Ovary (tissue), 9 donors: ENCODE data around the gene ICE2. TPM values are rescaled to one million over a fixed set of nuclear protein-coding genes. Genes with fewer than 3 reads are reported as not detected.

Experiments
- DNase-seq, 5 donors: peaks; one replicate each; pipeline ENCODE4 v3.0.0-alpha.2; 2019 to 2020
- H3K27ac ChIP-seq, 2 donors: fragments of 200-600 bp; one replicate each; pipeline versions ENCODE4 v1.5.1 to v1.8.0; 2019 to 2022
- H3K27me3 ChIP-seq: fragments of 200-600 bp; one replicate; pipeline ENCODE4 v1.8.0; 2022
- H3K36me3 ChIP-seq: fragments of 200-600 bp; sonication (generic); one replicate; pipeline ENCODE4 v1.5.1; 2019
- H3K4me1 ChIP-seq: one replicate; pipeline ENCODE4 v1.8.1; 2013; ENCODE audit warnings: mild to moderate bottlenecking, moderate library complexity; ENCODE audit not compliant: insufficient read depth
- H3K4me3 ChIP-seq: fragments of 200-600 bp; sonication (generic); one replicate; pipeline ENCODE4 v1.5.1; 2017
- H3K9me3 ChIP-seq, 2 donors: fragments of 200-600 bp in 1 of 2; sonication (generic) in 1 of 2; one replicate each; pipeline versions ENCODE4 v1.5.1 to v1.8.1; 2013 to 2019; ENCODE audit warnings: mild to moderate bottlenecking in 1 of 2, moderate library complexity in 1 of 2
- EP300 ChIP-seq: sonication (generic); formaldehyde crosslinking; IDR thresholded peaks from one replicate; pipeline ENCODE4 v1.6.1; 2017; ENCODE audit warnings: antibody characterized with exemption
- POLR2A ChIP-seq: fragments of 450-650 bp; IDR thresholded peaks from one replicate; pipeline ENCODE4 v1.6.1; 2017; ENCODE audit warnings: antibody characterized with exemption, mild to moderate bottlenecking, moderate library complexity
- WGBS, 3 donors: extraction: QIAGEN DNeasy Blood & Tissue Kit in 1 of 3; methylation state at CpG; one replicate each; pipeline versions ENCODE4 v1.1.5 to v1.1.7; 2013 to 2017; 5-methylcytosine and 5-hydroxymethylcytosine counted together
- intact Hi-C, 4 donors: fragments of 100-400 bp; cut with DNase I; formaldehyde crosslinking; loops; one replicate each; pipeline versions ENCODE4 v1.11.0 to v1.15.1; 2022 to 2023
- polyA plus RNA-seq, 2 donors: library from polyadenylated mRNA; stranded (reverse); fragments of 200-250 nt in 1 of 2; fragments of 350-450 nt in 1 of 2; fragmentation: Illumina TruSeq in 1 of 2; extraction: RNeasy Lipid Tissue Mini Kit (QIAGEN cat#74804) in 1 of 2; gene quantifications; one replicate each; pipeline ENCODE4 v1.2.3, GENCODE V29; 2013 to 2014
- total RNA-seq, 7 donors: library from RNA; depleted of rRNA in 2 of 7; stranded (reverse); fragments of >200 nt in 2 of 7; fragmentation: NEBNext Ultra II Directional in 3 of 7; extraction: Animal tissue kit (Norgen Biotek cat#: 25700) in 3 of 7; gene quantifications; one replicate each; pipeline versions ENCODE4 v1.1.0 to v1.2.4, GENCODE V29; 2016 to 2023
- TF ChIP-seq, protein P1 (sequence below), 3 donors: fragments of 450-650 bp in 2 of 3; fragments of 200-600 bp in 1 of 3; IDR thresholded peaks; one replicate each; pipeline versions ENCODE4 v1.5.1 to v1.8.0; 2016 to 2022; ENCODE audit warnings: antibody characterized with exemption in 3 of 3, mild to moderate bottlenecking in 1 of 3
- donor health status: DM: no; HTN: no; CAD: no; lungs with moderate emphysema.
- donor health status: DM: no; HTN: no; CAD: no.
- donor health status: Bipolar disorder and iron deficiency.
- donor health status: DM: yes; HTN: yes; CAD: no.
- donor health status: DM: no; HTN: no; CAD: no.
- donor health status: DM: yes; HTN: yes; CAD: no.

ICE2 gene
- total and polyA plus RNA-seq, 9 donors, result 16.4 to 72.0 (median 53.0) TPM

DNA sequence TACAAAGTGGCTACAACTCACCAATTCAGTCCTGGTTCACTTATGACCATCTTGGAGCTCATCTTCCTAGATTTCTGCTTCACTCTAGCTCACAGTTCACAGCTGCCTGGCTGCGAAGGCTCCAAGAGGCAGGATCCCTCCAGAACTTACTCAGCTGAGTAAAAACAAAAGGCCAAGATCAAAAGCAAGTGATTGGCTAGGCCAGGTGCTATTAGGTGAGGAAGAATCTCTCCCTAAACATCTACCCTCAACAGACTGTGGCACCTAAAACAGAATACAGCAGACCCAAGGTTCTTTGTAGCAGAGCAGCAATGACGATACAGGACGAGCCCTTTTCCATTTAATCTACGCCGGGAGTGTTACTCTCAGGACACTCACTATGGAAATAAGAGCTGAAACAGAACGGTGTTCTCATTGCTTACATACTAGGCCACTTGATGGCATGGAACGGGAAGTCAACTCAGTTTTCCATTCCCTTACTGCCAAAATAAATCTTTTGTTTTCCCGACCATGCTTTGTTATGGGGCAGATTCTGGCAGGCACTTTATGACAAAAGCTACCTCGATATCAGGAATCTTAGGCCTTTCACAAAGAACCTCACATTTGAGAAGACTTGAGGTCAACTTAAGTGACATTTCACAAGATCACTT lies 901 bp downstream of the ICE2 start:
- Histone ChIP-seq H3K27me3 (no peaks in the 10 kb centered on the region), H3K4me1 (peaks cover 7% of the 10 kb centered on the region), H3K27ac (peak overlapping the region; percentile 77 to 81), H3K4me3 (peak overlapping the region; percentile 85), H3K36me3 (no peaks in the 10 kb centered on the region), H3K9me3 (no peaks in the 10 kb centered on the region)
- WGBS, 3 donors, result 6 to 8% (median 7%) methylated on average over 9 of the region's 9 CpGs
- intact Hi-C loops, result no loop called here
- no peak for DNase-seq
- TF ChIP-seq, protein P1, sequence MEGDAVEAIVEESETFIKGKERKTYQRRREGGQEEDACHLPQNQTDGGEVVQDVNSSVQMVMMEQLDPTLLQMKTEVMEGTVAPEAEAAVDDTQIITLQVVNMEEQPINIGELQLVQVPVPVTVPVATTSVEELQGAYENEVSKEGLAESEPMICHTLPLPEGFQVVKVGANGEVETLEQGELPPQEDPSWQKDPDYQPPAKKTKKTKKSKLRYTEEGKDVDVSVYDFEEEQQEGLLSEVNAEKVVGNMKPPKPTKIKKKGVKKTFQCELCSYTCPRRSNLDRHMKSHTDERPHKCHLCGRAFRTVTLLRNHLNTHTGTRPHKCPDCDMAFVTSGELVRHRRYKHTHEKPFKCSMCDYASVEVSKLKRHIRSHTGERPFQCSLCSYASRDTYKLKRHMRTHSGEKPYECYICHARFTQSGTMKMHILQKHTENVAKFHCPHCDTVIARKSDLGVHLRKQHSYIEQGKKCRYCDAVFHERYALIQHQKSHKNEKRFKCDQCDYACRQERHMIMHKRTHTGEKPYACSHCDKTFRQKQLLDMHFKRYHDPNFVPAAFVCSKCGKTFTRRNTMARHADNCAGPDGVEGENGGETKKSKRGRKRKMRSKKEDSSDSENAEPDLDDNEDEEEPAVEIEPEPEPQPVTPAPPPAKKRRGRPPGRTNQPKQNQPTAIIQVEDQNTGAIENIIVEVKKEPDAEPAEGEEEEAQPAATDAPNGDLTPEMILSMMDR (IDR thresholded peaks at IDR 0.05), result no peak
- TF ChIP-seq EP300 (no peak), POLR2A (no peak)

DNA sequence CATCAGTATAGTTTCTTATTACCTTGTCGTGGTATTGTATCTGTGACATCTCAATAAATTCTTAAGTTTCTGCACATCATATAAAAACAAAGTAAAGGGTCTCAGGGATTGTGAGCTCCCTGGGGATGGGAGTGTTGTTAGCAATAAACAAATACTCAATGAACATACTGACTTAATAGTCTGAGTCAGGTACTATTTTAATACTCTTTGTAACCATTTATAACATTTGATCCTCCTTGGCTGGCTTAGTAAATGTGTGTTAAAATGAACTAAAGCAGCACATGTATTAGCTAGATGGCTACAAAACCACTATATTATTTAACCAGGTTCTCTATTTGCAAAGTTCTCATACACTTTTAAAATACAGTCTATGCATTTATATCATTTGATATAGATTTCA lies 1.8 kb downstream of the ICE2 start:
- H3K4me1 ChIP-seq, result peaks cover 7% of the 10 kb centered on the region
- no peaks in the 10 kb centered on the region for H3K27me3 ChIP-seq
- 59 to 73% (median 67%) methylated on average over 1 of the region's 1 CpG for WGBS, 3 donors
- no peaks in the 10 kb centered on the region for H3K9me3 ChIP-seq
- H3K36me3 ChIP-seq, result no peaks in the 10 kb centered on the region
- intact Hi-C loops, result no loop called here
- no peak for TF ChIP-seq POLR2A
- TF ChIP-seq, protein P1 (IDR thresholded peaks at IDR 0.05), result no peak
- TF ChIP-seq EP300, result no peak
- DNase-seq, result no peak
- no peak overlapping the region for H3K4me3 ChIP-seq
- H3K27ac ChIP-seq, result no peak overlapping the region

DNA sequence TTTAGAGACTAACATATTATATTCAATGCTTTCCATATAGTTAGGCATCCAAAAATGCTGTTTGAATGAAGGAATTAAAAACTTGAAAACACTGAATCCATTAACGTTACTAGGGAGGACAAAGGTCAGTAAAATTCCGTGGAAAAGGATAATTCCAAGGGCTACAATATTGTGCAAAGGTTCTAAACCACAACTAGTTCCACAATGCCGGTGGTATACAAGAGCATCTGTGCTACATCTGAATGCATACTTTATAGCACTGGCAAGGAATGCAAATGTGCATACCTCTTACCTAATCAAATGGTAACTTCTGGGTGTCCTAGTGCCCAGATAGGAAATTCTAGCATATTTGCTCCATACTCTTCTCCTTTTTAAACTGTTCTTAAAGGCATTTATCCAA lies 2.2 kb downstream of the ICE2 start:
- WGBS, 3 donors, result 11 to 29% (median 15%) methylated on average over 3 of the region's 3 CpGs
- Histone ChIP-seq H3K9me3 (no peaks in the 10 kb centered on the region), H3K27me3 (no peaks in the 10 kb centered on the region), H3K4me3 (no peak overlapping the region), H3K4me1 (peaks cover 7% of the 10 kb centered on the region), H3K36me3 (no peaks in the 10 kb centered on the region), H3K27ac (no peak overlapping the region)
- TF ChIP-seq POLR2A (no peak), EP300 (no peak)
- TF ChIP-seq, protein P1 (IDR thresholded peaks at IDR 0.05), result no peak
- intact Hi-C loops, result no loop called here
- no peak for DNase-seq

DNA sequence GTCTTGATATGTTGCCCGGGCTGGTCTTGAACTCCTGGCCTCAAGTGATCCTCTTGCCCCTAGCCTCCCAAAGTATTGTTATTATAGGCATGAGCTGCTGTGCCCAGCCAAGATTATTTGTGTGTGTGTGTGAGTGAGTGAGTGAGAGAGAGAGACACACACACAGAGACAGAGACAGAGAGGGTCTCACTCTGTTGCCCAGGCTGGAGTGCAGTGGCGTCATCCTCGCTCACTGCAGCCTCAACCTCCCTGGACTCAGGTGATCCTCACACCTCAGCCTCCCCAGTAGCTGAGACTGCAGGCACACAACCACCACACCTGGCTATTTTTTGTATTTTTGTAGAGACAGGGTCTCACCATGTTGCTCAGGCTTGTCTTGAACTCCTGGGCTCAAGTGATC lies 5.8 kb downstream of the ICE2 start:
- H3K9me3 ChIP-seq, result no peaks in the 10 kb centered on the region
- peaks cover 6% of the 10 kb centered on the region for H3K4me1 ChIP-seq
- TF ChIP-seq POLR2A (no peak), EP300 (no peak)
- TF ChIP-seq, protein P1 (IDR thresholded peaks at IDR 0.05), result no peak
- no peak for DNase-seq
- no peak overlapping the region for H3K27ac ChIP-seq
- intact Hi-C loops, result no loop called here
- no peaks in the 10 kb centered on the region for H3K27me3 ChIP-seq
- no peak overlapping the region for H3K4me3 ChIP-seq
- 91 to 96% (median 93%) methylated on average over 3 of the region's 3 CpGs for WGBS, 3 donors
- no peaks in the 10 kb centered on the region for H3K36me3 ChIP-seq
